ENCODE data around the gene DNAL4.

DNAL4 gene

DNA sequence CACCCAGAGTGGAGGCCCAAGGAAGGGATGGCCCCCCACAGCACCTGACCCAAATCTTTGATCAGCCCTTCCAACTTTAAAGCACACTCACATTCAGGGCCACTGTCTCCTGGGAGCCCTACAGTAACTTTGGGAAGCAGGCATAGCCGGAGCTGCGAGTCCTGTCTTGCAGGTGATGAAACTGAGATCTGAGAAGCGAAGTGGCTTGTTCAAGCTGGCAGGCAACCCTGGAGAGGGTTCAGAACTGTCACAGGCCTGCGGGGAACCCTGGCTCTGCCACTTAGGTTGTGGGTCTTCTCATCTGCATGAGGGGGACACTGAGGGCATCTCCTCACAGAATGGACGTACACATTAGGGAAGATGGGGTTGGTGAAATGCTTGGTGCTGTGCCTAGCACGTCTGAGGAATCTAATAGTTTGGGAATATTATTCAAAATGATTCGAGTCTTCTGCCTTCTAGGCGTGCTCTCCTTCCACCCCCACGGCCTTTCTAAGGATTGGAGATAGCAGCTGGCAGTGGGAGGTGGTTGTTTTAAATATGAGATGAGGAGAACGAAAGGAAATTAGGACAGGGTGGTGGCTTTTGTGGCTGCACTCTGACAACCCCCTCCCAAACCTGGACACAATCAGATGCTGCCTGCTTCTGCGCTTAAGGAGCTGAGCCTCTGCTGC lies 19.3 kb downstream of the DNAL4 start:
- peaks cover 7% of the 10 kb centered on the region for H3K36me3 ChIP-seq (ENCODE audit: insufficient read depth, low read length)
- H2AFZ ChIP-seq (ENCODE audit: low read depth, low read length): no peak overlapping the region
- no peaks in the 10 kb centered on the region for H3K27me3 ChIP-seq (ENCODE audit: insufficient read depth, low read length)
- H3K9me3 ChIP-seq (ENCODE audit: low read length): peaks cover 2% of the 10 kb centered on the region
- H3K4me3 ChIP-seq (ENCODE audit: low read length): no peak overlapping the region
- H3K4me1 ChIP-seq (ENCODE audit: insufficient read depth, low read length): peaks cover 7% of the 10 kb centered on the region

- Histone ChIP-seq H3K4me1 (ENCODE audit: insufficient read depth, low read length) (peaks cover 7% of the 10 kb centered on the region), H3K9me3 (ENCODE audit: low read length) (no peaks in the 10 kb centered on the region), H3K4me3 (ENCODE audit: low read length) (no peak overlapping the region), H3K36me3 (ENCODE audit: insufficient read depth, low read length) (no peaks in the 10 kb centered on the region), H2AFZ (ENCODE audit: low read depth, low read length) (no peak overlapping the region), H3K27me3 (ENCODE audit: insufficient read depth, low read length) (no peaks in the 10 kb centered on the region)
These were observed 20.5 kb downstream of the DNAL4 start for GRCh38 chr22:38773363-38773946.

- H3K4me1 ChIP-seq (ENCODE audit: insufficient read depth, low read length): peaks cover 7% of the 10 kb centered on the region
- no peak overlapping the region for H2AFZ ChIP-seq (ENCODE audit: low read depth, low read length)
- H3K9me3 ChIP-seq (ENCODE audit: low read length): no peaks in the 10 kb centered on the region
- peaks cover 4% of the 10 kb centered on the region for H3K27me3 ChIP-seq (ENCODE audit: insufficient read depth, low read length)
- no peak overlapping the region for H3K4me3 ChIP-seq (ENCODE audit: low read length)
- no peaks in the 10 kb centered on the region for H3K36me3 ChIP-seq (ENCODE audit: insufficient read depth, low read length)
These were observed 21.4 kb downstream of the DNAL4 start for GRCh38 chr22:38772623-38772873.

GRCh38 chr22:38770257-38770949 lies 23.5 kb downstream of the DNAL4 start:
- Histone ChIP-seq H3K4me1 (ENCODE audit: insufficient read depth, low read length) (peaks cover 2% of the 10 kb centered on the region), H3K36me3 (ENCODE audit: insufficient read depth, low read length) (no peaks in the 10 kb centered on the region), H2AFZ (ENCODE audit: low read depth, low read length) (no peak overlapping the region), H3K27me3 (ENCODE audit: insufficient read depth, low read length) (peaks cover 7% of the 10 kb centered on the region), H3K9me3 (ENCODE audit: low read length) (no peaks in the 10 kb centered on the region), H3K4me3 (ENCODE audit: low read length) (no peak overlapping the region)

- no peaks in the 10 kb centered on the region for H3K36me3 ChIP-seq (ENCODE audit: insufficient read depth, low read length)
- H2AFZ ChIP-seq (ENCODE audit: low read depth, low read length): no peak overlapping the region
- no peaks in the 10 kb centered on the region for H3K4me1 ChIP-seq (ENCODE audit: insufficient read depth, low read length)
- peaks cover 7% of the 10 kb centered on the region for H3K27me3 ChIP-seq (ENCODE audit: insufficient read depth, low read length)
- no peak overlapping the region for H3K4me3 ChIP-seq (ENCODE audit: low read length)
- H3K9me3 ChIP-seq (ENCODE audit: low read length): no peaks in the 10 kb centered on the region
These were observed 25.9 kb downstream of the DNAL4 start for GRCh38 chr22:38768036-38768435.

DNA sequence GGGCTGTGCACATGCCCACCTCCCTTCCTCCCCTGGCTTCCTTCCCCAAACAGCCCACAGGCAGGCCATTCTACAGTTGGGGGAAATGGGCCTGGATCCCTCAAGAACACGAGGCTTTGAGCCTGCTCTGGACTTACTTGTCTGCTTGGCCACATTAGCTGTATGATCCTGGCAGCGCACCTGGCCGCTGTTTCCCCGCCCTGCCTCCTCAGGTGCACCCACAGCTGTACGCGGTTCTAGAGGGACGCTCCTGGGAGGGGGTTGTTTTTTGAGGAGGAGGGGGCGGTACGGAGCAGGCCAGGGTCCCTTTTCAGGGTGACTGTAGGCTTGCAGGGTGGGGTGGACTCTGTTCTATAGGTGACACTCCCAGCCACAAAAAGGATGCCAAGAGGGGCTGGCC lies 26.6 kb downstream of the DNAL4 start:
- H3K4me3 ChIP-seq (ENCODE audit: low read length): no peak overlapping the region
- H3K4me1 ChIP-seq (ENCODE audit: insufficient read depth, low read length): peaks cover 7% of the 10 kb centered on the region
- no peaks in the 10 kb centered on the region for H3K36me3 ChIP-seq (ENCODE audit: insufficient read depth, low read length)
- H2AFZ ChIP-seq (ENCODE audit: low read depth, low read length): no peak overlapping the region
- H3K9me3 ChIP-seq (ENCODE audit: low read length): no peaks in the 10 kb centered on the region
- H3K27me3 ChIP-seq (ENCODE audit: insufficient read depth, low read length): peaks cover 7% of the 10 kb centered on the region

GRCh38 chr22:38766076-38766777 lies 27.7 kb downstream of the DNAL4 start:
- Histone ChIP-seq H3K9me3 (ENCODE audit: low read length) (no peaks in the 10 kb centered on the region), H2AFZ (ENCODE audit: low read depth, low read length) (no peak overlapping the region)

DNA sequence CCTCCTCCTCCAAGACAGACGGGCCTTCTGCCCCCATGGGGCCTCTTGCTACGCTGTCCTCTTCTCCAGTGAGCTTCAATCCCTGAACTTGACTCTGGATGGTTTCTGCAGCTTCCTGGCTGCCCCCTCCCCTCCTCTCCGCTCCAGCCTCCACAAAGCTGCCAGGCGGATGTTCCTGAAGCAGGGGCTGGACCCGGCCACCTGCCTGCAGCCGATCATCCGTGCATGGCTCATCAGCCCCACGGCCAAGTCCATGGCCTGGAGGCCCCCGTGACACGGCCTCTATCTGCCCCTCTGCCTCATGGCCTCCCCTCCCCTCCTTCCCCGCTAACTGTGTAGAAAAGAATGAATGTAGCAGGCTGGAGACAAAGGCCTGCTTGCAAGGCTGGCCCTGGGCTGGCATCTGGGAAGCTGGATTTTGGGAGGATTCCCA lies 31.4 kb downstream of the DNAL4 start:
- H3K9me3 ChIP-seq (ENCODE audit: low read length): no peaks in the 10 kb centered on the region
- H3K27me3 ChIP-seq (ENCODE audit: insufficient read depth, low read length): peaks cover 3% of the 10 kb centered on the region
- H3K36me3 ChIP-seq (ENCODE audit: insufficient read depth, low read length): no peaks in the 10 kb centered on the region
- peak overlapping the region; percentile 15 for H2AFZ ChIP-seq (ENCODE audit: low read depth, low read length)
- H3K4me1 ChIP-seq (ENCODE audit: insufficient read depth, low read length): peaks cover 22% of the 10 kb centered on the region
- peak overlapping the region; percentile 10 for H3K4me3 ChIP-seq (ENCODE audit: low read length)

More at GRCh38 chr22:38766076-38766777, 27.7 kb downstream of the DNAL4 start:
- H3K4me3 ChIP-seq (ENCODE audit: low read length): no peak overlapping the region
- H3K4me1 ChIP-seq (ENCODE audit: insufficient read depth, low read length): peaks cover 8% of the 10 kb centered on the region
- H3K27me3 ChIP-seq (ENCODE audit: insufficient read depth, low read length): peaks cover 7% of the 10 kb centered on the region
- no peaks in the 10 kb centered on the region for H3K36me3 ChIP-seq (ENCODE audit: insufficient read depth, low read length)

DNA sequence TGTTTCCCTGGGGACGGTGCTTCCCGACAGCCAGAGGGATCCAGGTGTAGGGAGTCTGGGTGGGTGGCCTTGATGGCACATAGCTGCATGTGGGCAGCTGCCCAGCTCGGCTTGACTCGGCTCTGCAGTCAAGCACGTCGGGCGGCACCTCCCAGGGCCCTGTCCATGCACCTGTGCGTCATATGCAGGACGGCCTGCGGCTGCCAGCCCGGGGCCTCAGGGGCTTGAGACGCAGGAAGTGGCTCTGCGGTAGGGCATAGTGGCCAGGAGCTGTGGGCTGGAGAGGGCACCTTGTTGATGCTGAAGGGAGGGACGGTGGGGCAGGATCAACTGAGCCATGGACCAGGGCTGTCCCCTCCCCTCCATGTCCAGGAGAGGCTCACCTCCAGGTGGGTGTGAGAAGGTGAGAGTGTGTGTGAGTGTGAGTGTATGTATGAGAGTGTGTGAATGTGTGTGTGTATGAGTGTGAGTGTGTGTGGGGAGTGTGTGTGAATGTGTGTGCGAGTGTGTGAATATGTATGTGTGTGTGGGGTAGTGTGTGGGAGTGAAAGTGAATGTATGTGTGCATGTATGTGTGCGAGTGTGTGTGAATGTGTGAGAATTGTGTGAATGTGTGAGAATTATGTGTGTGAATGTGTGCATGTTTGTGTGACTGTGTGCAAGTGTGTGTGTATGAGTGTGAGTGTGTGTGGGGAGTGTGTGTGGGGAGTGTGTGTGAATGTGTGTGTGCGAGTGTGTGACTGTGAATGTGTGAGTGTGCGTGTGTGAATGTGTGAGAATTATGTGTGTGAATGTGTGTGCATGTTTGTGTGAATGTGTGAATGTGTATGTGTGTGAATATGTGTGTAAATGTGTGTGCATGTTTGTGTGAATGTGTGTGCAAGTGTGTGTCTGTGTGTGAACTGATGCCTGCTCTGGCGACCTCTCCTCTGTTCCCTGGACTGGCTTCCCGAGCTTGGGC lies 32.5 kb downstream of the DNAL4 start:
- no peaks in the 10 kb centered on the region for H3K27me3 ChIP-seq (ENCODE audit: insufficient read depth, low read length)
- H3K4me1 ChIP-seq (ENCODE audit: insufficient read depth, low read length): peaks cover 26% of the 10 kb centered on the region
- H2AFZ ChIP-seq (ENCODE audit: low read depth, low read length): no peak overlapping the region
- no peaks in the 10 kb centered on the region for H3K36me3 ChIP-seq (ENCODE audit: insufficient read depth, low read length)
- no peak overlapping the region for H3K4me3 ChIP-seq (ENCODE audit: low read length)
- no peaks in the 10 kb centered on the region for H3K9me3 ChIP-seq (ENCODE audit: low read length)

GRCh38 chr22:38760477-38761201 lies 33.3 kb downstream of the DNAL4 start:
- Histone ChIP-seq H3K36me3 (ENCODE audit: insufficient read depth, low read length) (no peaks in the 10 kb centered on the region), H3K4me1 (ENCODE audit: insufficient read depth, low read length) (peaks cover 31% of the 10 kb centered on the region), H2AFZ (ENCODE audit: low read depth, low read length) (no peak overlapping the region), H3K4me3 (ENCODE audit: low read length) (no peak overlapping the region), H3K27me3 (ENCODE audit: insufficient read depth, low read length) (no peaks in the 10 kb centered on the region), H3K9me3 (ENCODE audit: low read length) (no peaks in the 10 kb centered on the region)

GRCh38 chr22:38759005-38759404 lies 34.9 kb downstream of the DNAL4 start:
- Histone ChIP-seq H3K9me3 (ENCODE audit: low read length) (no peaks in the 10 kb centered on the region), H3K4me1 (ENCODE audit: insufficient read depth, low read length) (peaks cover 44% of the 10 kb centered on the region), H3K36me3 (ENCODE audit: insufficient read depth, low read length) (no peaks in the 10 kb centered on the region), H3K27me3 (ENCODE audit: insufficient read depth, low read length) (no peaks in the 10 kb centered on the region), H3K4me3 (ENCODE audit: low read length) (no peak overlapping the region), H2AFZ (ENCODE audit: low read depth, low read length) (no peak overlapping the region)
